HUES48 (cell line): ENCODE measurements around the gene NRN1L.

Experiments
- H3K27ac ChIP-seq: one replicate; pipeline ENCODE4 v1.7.0; 2013; ENCODE audit warnings: low read depth, low read length, inconsistent platforms
- H3K27me3 ChIP-seq: 2 replicates; pipeline ENCODE4 v1.6.1; 2013; ENCODE audit warnings: mild to moderate bottlenecking, low read length; ENCODE audit not compliant: control insufficient read depth, insufficient read depth
- H3K36me3 ChIP-seq: 2 replicates; pipeline ENCODE4 v1.6.1; 2013; ENCODE audit warnings: low read length; ENCODE audit not compliant: control insufficient read depth, insufficient read depth
- H3K4me1 ChIP-seq: 2 replicates; pipeline ENCODE4 v1.6.1; 2013; ENCODE audit warnings: mild to moderate bottlenecking, low read length; ENCODE audit not compliant: control insufficient read depth, insufficient read depth
- H3K4me3 ChIP-seq: 2 replicates; pipeline ENCODE4 v1.5.1; 2013; ENCODE audit warnings: mild to moderate bottlenecking, low read depth, low read length
- H3K9ac ChIP-seq: 2 replicates; pipeline ENCODE4 v1.6.1; 2013; ENCODE audit warnings: mild to moderate bottlenecking, low read depth, low read length, moderate library complexity
- H3K9me3 ChIP-seq: 2 replicates; pipeline ENCODE4 v1.6.1; 2013; ENCODE audit warnings: low read length; ENCODE audit not compliant: control insufficient read depth, insufficient read depth

Gene NRN1L

GRCh38 chr16:67885545-67885944 lies 860 bp downstream of the NRN1L start:
- no peak overlapping the region for H3K27ac ChIP-seq
- H3K36me3 ChIP-seq, result peaks cover 37% of the 10 kb centered on the region
- no peak overlapping the region for H3K4me3 ChIP-seq
- H3K4me1 ChIP-seq, result peaks cover 18% of the 10 kb centered on the region
- no peaks in the 10 kb centered on the region for H3K27me3 ChIP-seq
- H3K9me3 ChIP-seq, result no peaks in the 10 kb centered on the region
- no peak overlapping the region for H3K9ac ChIP-seq

- H3K27ac ChIP-seq, result no peak overlapping the region
- H3K36me3 ChIP-seq, result peaks cover 33% of the 10 kb centered on the region
- H3K4me3 ChIP-seq, result no peak overlapping the region
- no peaks in the 10 kb centered on the region for H3K27me3 ChIP-seq
- no peaks in the 10 kb centered on the region for H3K9me3 ChIP-seq
- H3K4me1 ChIP-seq, result peaks cover 18% of the 10 kb centered on the region
- H3K9ac ChIP-seq, result no peak overlapping the region
These were observed 1.3 kb downstream of the NRN1L start for GRCh38 chr16:67885976-67886375.

GRCh38 chr16:67886387-67886786 lies 1.7 kb downstream of the NRN1L start:
- Histone ChIP-seq H3K4me3 (no peak overlapping the region), H3K36me3 (peaks cover 28% of the 10 kb centered on the region), H3K9ac (no peak overlapping the region), H3K27ac (no peak overlapping the region), H3K27me3 (no peaks in the 10 kb centered on the region), H3K4me1 (peaks cover 18% of the 10 kb centered on the region), H3K9me3 (no peaks in the 10 kb centered on the region)

- H3K4me1 ChIP-seq, result peaks cover 22% of the 10 kb centered on the region
- H3K4me3 ChIP-seq, result no peak overlapping the region
- peaks cover 9% of the 10 kb centered on the region for H3K36me3 ChIP-seq
- no peaks in the 10 kb centered on the region for H3K9me3 ChIP-seq
- H3K9ac ChIP-seq, result no peak overlapping the region
- no peaks in the 10 kb centered on the region for H3K27me3 ChIP-seq
- no peak overlapping the region for H3K27ac ChIP-seq
These were observed 3.6 kb downstream of the NRN1L start for GRCh38 chr16:67888331-67888730.

- Histone ChIP-seq H3K36me3 (no peaks in the 10 kb centered on the region), H3K27me3 (no peaks in the 10 kb centered on the region), H3K9ac (no peak overlapping the region; the same call in 1 of the 2 replicates), H3K4me3 (peak overlapping the region; percentile 59), H3K4me1 (0 out of 2 replicates have a peak, but pooled peaks cover 8% of the 10 kb centered on the region), H3K9me3 (no peaks in the 10 kb centered on the region), H3K27ac (peak overlapping the region; percentile 74)
These were observed 7.7 kb downstream of the NRN1L start for GRCh38 chr16:67892375-67892774.

- Histone ChIP-seq H3K9me3 (no peaks in the 10 kb centered on the region), H3K9ac (peak within 1 kb of the TSS; percentile 96), H3K27me3 (no peaks in the 10 kb centered on the region), H3K4me1 (0 out of 2 replicates have a peak, but pooled peaks cover 8% of the 10 kb centered on the region), H3K36me3 (no peaks in the 10 kb centered on the region), H3K4me3 (peak within 1 kb of the TSS; percentile 99), H3K27ac (peak within 1 kb of the TSS; percentile 83)
These were observed 8.4 kb downstream of the NRN1L start, which contains the start of gene PSKH1 for GRCh38 chr16:67892899-67893742. Gene PSKH1 (plus strand): TSS chr16:67893254. CDS start chr16:67908750, 15,496 bp downstream.

- no peaks in the 10 kb centered on the region for H3K27me3 ChIP-seq
- peak overlapping the region; percentile 83 for H3K27ac ChIP-seq
- H3K36me3 ChIP-seq, result no peaks in the 10 kb centered on the region
- H3K9ac ChIP-seq, result peak overlapping the region; percentile 96
- H3K9me3 ChIP-seq, result no peaks in the 10 kb centered on the region
- H3K4me1 ChIP-seq, result 0 out of 2 replicates have a peak, but pooled peaks cover 8% of the 10 kb centered on the region
- peak overlapping the region; percentile 99 for H3K4me3 ChIP-seq
These were observed 9.2 kb downstream of the NRN1L start for GRCh38 chr16:67893743-67894399.

GRCh38 chr16:67897231-67897630 lies 12.5 kb downstream of the NRN1L start:
- Histone ChIP-seq H3K36me3 (no peaks in the 10 kb centered on the region), H3K4me3 (no peak overlapping the region), H3K27ac (no peak overlapping the region), H3K27me3 (no peaks in the 10 kb centered on the region), H3K9me3 (no peaks in the 10 kb centered on the region), H3K4me1 (0 out of 2 replicates have a peak, but pooled peaks cover 7% of the 10 kb centered on the region), H3K9ac (no peak overlapping the region)

- Histone ChIP-seq H3K4me1 (no peaks in the 10 kb centered on the region), H3K27ac (no peak overlapping the region), H3K9me3 (no peaks in the 10 kb centered on the region), H3K9ac (no peak overlapping the region), H3K27me3 (no peaks in the 10 kb centered on the region), H3K36me3 (peaks cover 9% of the 10 kb centered on the region; the same call in 1 of the 2 replicates), H3K4me3 (no peak overlapping the region)
These were observed 17.0 kb downstream of the NRN1L start for GRCh38 chr16:67901734-67902133.

GRCh38 chr16:67902831-67903230 lies 18.1 kb downstream of the NRN1L start:
- Histone ChIP-seq H3K36me3 (peaks cover 9% of the 10 kb centered on the region; the same call in 1 of the 2 replicates), H3K4me1 (no peaks in the 10 kb centered on the region), H3K27me3 (no peaks in the 10 kb centered on the region), H3K27ac (no peak overlapping the region), H3K9me3 (no peaks in the 10 kb centered on the region), H3K9ac (no peak overlapping the region), H3K4me3 (no peak overlapping the region)
